Stomach (tissue), 9 donors: ENCODE data around the gene SND1. TPM values are rescaled to one million over a fixed set of nuclear protein-coding genes. Genes with fewer than 3 reads are reported as not detected.

ENCODE experiments used
- DNase-seq, 2 donors: peaks; one replicate each; pipeline versions ENCODE4 v3.0.0 to v3.0.0-alpha.2; 2013 to 2019
- H3K27ac ChIP-seq, 5 donors: fragments of 200-600 bp in 4 of 5; sonication (generic) in 4 of 5; one replicate each; pipeline ENCODE4 v1.5.1; 2013 to 2019; ENCODE audit warnings: mild to moderate bottlenecking in 1 of 5, moderate library complexity in 1 of 5
- H3K27me3 ChIP-seq, 3 donors: fragments of 200-600 bp; sonication (generic); one replicate each; pipeline ENCODE4 v1.5.1; 2017 to 2019; ENCODE audit warnings: mixed run types in 1 of 3
- H3K36me3 ChIP-seq, 4 donors: fragments of 200-600 bp; sonication (generic); 1 replicate in 3 of 4; 2 replicates in 1 of 4; pipeline ENCODE4 v1.5.1; 2016 to 2019
- H3K4me1 ChIP-seq, 4 donors: fragments of 200-600 bp; sonication (generic); one replicate each; pipeline ENCODE4 v1.5.1; 2016 to 2019
- H3K4me3 ChIP-seq, 4 donors: fragments of 200-600 bp; sonication (generic) in 3 of 4; one replicate each; pipeline ENCODE4 v1.5.1; 2016 to 2019; ENCODE audit warnings: mild to moderate bottlenecking in 1 of 4
- H3K9me3 ChIP-seq, 4 donors: fragments of 200-600 bp; sonication (generic); one replicate each; pipeline ENCODE4 v1.5.1; 2016 to 2019
- CTCF ChIP-seq, 7 experiments: fragments of 450-650 bp in 4 of 7; fragments of 200-600 bp in 3 of 7; sonication (generic) in 3 of 7; IDR thresholded peaks; one replicate each; pipeline ENCODE4 v1.5.1; 2016 to 2019; ENCODE audit warnings: antibody characterized with exemption in 7 of 7, control low read depth in 2 of 7, mild to moderate bottlenecking in 1 of 7
- EP300 ChIP-seq: sonication (generic); formaldehyde crosslinking; IDR thresholded peaks from one replicate; pipeline ENCODE4 v1.6.1; 2017; ENCODE audit warnings: antibody characterized with exemption
- POLR2A ChIP-seq, 4 donors: fragments of 450-650 bp; IDR thresholded peaks; one replicate each; pipeline ENCODE4 v1.6.1; 2016; ENCODE audit warnings: antibody characterized with exemption in 4 of 4, control low read depth in 2 of 4, mild to moderate bottlenecking in 1 of 4, moderate library complexity in 1 of 4
- POLR2AphosphoS5 ChIP-seq, 3 donors: sonication (generic); formaldehyde crosslinking; IDR thresholded peaks; one replicate each; pipeline ENCODE4 v1.6.1; 2016; ENCODE audit warnings: antibody characterized with exemption in 3 of 3
- WGBS, 5 donors: extraction: QIAGEN DNeasy Blood & Tissue Kit in 3 of 5; methylation state at CpG; one replicate each; pipeline versions ENCODE4 v1.1.5 to v1.1.7; 2013 to 2018; 5-methylcytosine and 5-hydroxymethylcytosine counted together
- intact Hi-C: fragments of 100-400 bp; cut with DNase I; formaldehyde crosslinking; loops from one replicate; pipeline ENCODE4 v1.15.1; 2023; ENCODE audit warnings: low total_unique reads
- polyA plus RNA-seq, 3 donors: library from polyadenylated mRNA; stranded (reverse); fragments of 200-250 nt; gene quantifications; one replicate each; pipeline ENCODE4 v1.2.3, GENCODE V29; 2013
- total RNA-seq, 5 donors: library from RNA; depleted of rRNA; stranded (reverse); fragments of >200 nt; gene quantifications; one replicate each; pipeline versions ENCODE4 v1.1.0 to v1.2.3, GENCODE V29; 2014 to 2016
- donor health status: healthy with polysubstance abuse.
- donor health status: Bipolar disorder and iron deficiency.
- donor health status: healthy.

Gene SND1
- total and polyA plus RNA-seq, 8 donors, result 63.3 to 799 (median 126) TPM

- Histone ChIP-seq H3K27me3 (no peaks in the 10 kb centered on the region), H3K4me1 (peaks cover 0 to 20% (median 12%) of the 10 kb centered on the region in 4 donors), H3K36me3 (peaks cover 0 to 9% (median 6%) of the 10 kb centered on the region in 4 donors), H3K4me3 (no peak overlapping the region), H3K9me3 (no peaks in the 10 kb centered on the region), H3K27ac (no peak overlapping the region)
- TF ChIP-seq CTCF (IDR thresholded peaks at IDR 0.05) (no peak), POLR2AphosphoS5 (IDR thresholded peaks at IDR 0.05) (no peak), EP300 (no peak), POLR2A (IDR thresholded peaks at IDR 0.05) (no peak)
- 84 to 95% (median 90%) methylated on average over 8 of the region's 8 CpGs for WGBS, 5 donors
- intact Hi-C loops, result no loop called here
- no peak for DNase-seq
Observed at GRCh38 chr7:128056901-128057300, 404.9 kb downstream of the SND1 start.

GRCh38 chr7:128057909-128058308, 405.9 kb downstream of the SND1 start:
- H3K27ac ChIP-seq, result no peak overlapping the region
- DNase-seq, result no peak
- H3K4me3 ChIP-seq, result no peak overlapping the region
- H3K4me1 ChIP-seq, result peaks cover 0 to 13% (median 7%) of the 10 kb centered on the region in 4 donors
- no peaks in the 10 kb centered on the region for H3K9me3 ChIP-seq
- intact Hi-C loops, result no loop called here
- WGBS, 5 donors, result 9 to 76% (median 35%) methylated on average over 1 of the region's 1 CpG
- peaks cover 0 to 9% (median 6%) of the 10 kb centered on the region in 4 donors for H3K36me3 ChIP-seq
- H3K27me3 ChIP-seq, result no peaks in the 10 kb centered on the region
- TF ChIP-seq CTCF (IDR thresholded peaks at IDR 0.05), result no peak
- TF ChIP-seq POLR2AphosphoS5 (IDR thresholded peaks at IDR 0.05), result no peak
- no peak for TF ChIP-seq EP300
- TF ChIP-seq POLR2A (IDR thresholded peaks at IDR 0.05), result no peak

GRCh38 chr7:128059143-128059988, 407.4 kb downstream of the SND1 start:
- no peak for DNase-seq
- peaks cover 0 to 9% (median 3%) of the 10 kb centered on the region in 4 donors for H3K36me3 ChIP-seq
- H3K4me3 ChIP-seq, result no peak overlapping the region
- H3K27ac ChIP-seq, result no peak overlapping the region
- H3K9me3 ChIP-seq, result no peaks in the 10 kb centered on the region
- H3K27me3 ChIP-seq, result no peaks in the 10 kb centered on the region
- WGBS, 5 donors, result 75 to 80% (median 78%) methylated on average over 7 of the region's 7 CpGs
- intact Hi-C loops, result no loop called here
- H3K4me1 ChIP-seq, result peaks cover 0 to 8% (median 3%) of the 10 kb centered on the region in 4 donors
- TF ChIP-seq POLR2AphosphoS5 (IDR thresholded peaks at IDR 0.05) (no peak), EP300 (no peak), CTCF (IDR thresholded peaks at IDR 0.05) (no peak), POLR2A (IDR thresholded peaks at IDR 0.05) (no peak)

- peaks cover 0 to 8% (median 3%) of the 10 kb centered on the region in 4 donors for H3K4me1 ChIP-seq
- no peak overlapping the region for H3K27ac ChIP-seq
- no peak overlapping the region for H3K4me3 ChIP-seq
- peaks cover 0 to 11% (median 3%) of the 10 kb centered on the region in 4 donors for H3K36me3 ChIP-seq
- DNase-seq, result no peak
- TF ChIP-seq EP300 (no peak), POLR2A (IDR thresholded peaks at IDR 0.05) (no peak), CTCF (IDR thresholded peaks at IDR 0.05) (no peak), POLR2AphosphoS5 (IDR thresholded peaks at IDR 0.05) (no peak)
- WGBS, 5 donors, result 80 to 95% (median 86%) methylated on average over 3 of the region's 3 CpGs
- H3K27me3 ChIP-seq, result no peaks in the 10 kb centered on the region
- no peaks in the 10 kb centered on the region for H3K9me3 ChIP-seq
- intact Hi-C loops, result no loop called here
Observed at GRCh38 chr7:128060018-128060417, 408.0 kb downstream of the SND1 start.
